Stimulated activated CD4-positive, alpha-beta T cell treated with anti-CD3 and anti-CD28 coated beads, Interleukin-1b, Interleukin-23, amount 100 ng/mL, for 48 hours (primary cell): ENCODE results near the gene CEP68.

Source experiments
- DNase-seq: peaks from one replicate; pipeline ENCODE4 v3.0.0-alpha.2; 2020

CEP68 gene

GRCh38 chr2:65134158-65134557 lies 77.9 kb downstream of the CEP68 start:
- DNase-seq, result no peak

- DNase-seq, result no peak
Measured at GRCh38 chr2:65136253-65136652, 80.0 kb downstream of the CEP68 start.
